Cardiac septum (tissue), 1 donor: ENCODE data around the gene FAM174C. TPM values are rescaled to one million over a fixed set of nuclear protein-coding genes. Genes with fewer than 3 reads are reported as not detected.
"Not testable (repeated sequence)": the region's sequence is repeated elsewhere in the genome, so short reads cannot be mapped to it uniquely, and the experiment has no call there.

Experiments used
- DNase-seq: peaks from one replicate; pipeline ENCODE4 v3.0.0-alpha.2; 2020; ENCODE audit warnings: low spot score
- intact Hi-C: fragments of 100-400 bp; cut with DNase I; formaldehyde crosslinking; loops from one replicate; pipeline ENCODE4 v1.14.0; 2022
- total RNA-seq: library from RNA; stranded (reverse); fragmentation: NEBNext Ultra II Directional; extraction: Animal tissue kit (Norgen Biotek cat#: 25700); gene quantifications from one replicate; pipeline ENCODE4 v1.2.1, GENCODE V29; 2021
- donor health status: DM: no; HTN: no; CAD: no.

The FAM174C gene
- total RNA-seq, 1 donor from 2014 or later, result 20.0 TPM

GRCh38 chr19:1308718-1309117 is 33.4 kb downstream of the FAM174C start:
- intact Hi-C loops, result no loop called here
- DNase-seq, result no peak

- no peak for DNase-seq
- intact Hi-C loops, result loop anchor here (10.0 kb wide), 1 partner anchor 135 kb away; no protein-coding TSS in a partner anchor
Observed at GRCh38 chr19:1309977-1310852, 34.9 kb downstream of the FAM174C start.

GRCh38 chr19:1310853-1311180 is 35.5 kb downstream of the FAM174C start:
- no peak for DNase-seq
- intact Hi-C loops, result loop anchor here (10.0 kb wide), 1 partner anchor 134 kb away; no protein-coding TSS in a partner anchor

- no peak for DNase-seq
- intact Hi-C loops, result loop anchor here (10.0 kb wide), 1 partner anchor 133 kb away; no protein-coding TSS in a partner anchor
Observed at GRCh38 chr19:1311543-1312091, 36.3 kb downstream of the FAM174C start.

- intact Hi-C loops, result loop anchor here (10.0 kb wide), 1 partner anchor 132 kb away; no protein-coding TSS in a partner anchor
- DNase-seq, result no peak
Observed at GRCh38 chr19:1312767-1313694, 37.7 kb downstream of the FAM174C start.

GRCh38 chr19:1313695-1314613 is 38.6 kb downstream of the FAM174C start:
- intact Hi-C loops, result loop anchor here (10.0 kb wide), 1 partner anchor 131 kb away; no protein-coding TSS in a partner anchor
- DNase-seq, result no peak

- intact Hi-C loops, result loop anchor here (10.0 kb wide), 1 partner anchor 129 kb away; no protein-coding TSS in a partner anchor
Observed at GRCh38 chr19:1315470-1316166, 40.3 kb downstream of the FAM174C start.

GRCh38 chr19:1316466-1316865 is 41.1 kb downstream of the FAM174C start:
- intact Hi-C loops, result loop anchor here (10.0 kb wide), 1 partner anchor 128 kb away; no protein-coding TSS in a partner anchor
- no peak for DNase-seq

More at GRCh38 chr19:1315470-1316166, 40.3 kb downstream of the FAM174C start:
- DNase-seq, result no peak

- intact Hi-C loops, result loop anchor here (10.0 kb wide), 1 partner anchor 127 kb away; no protein-coding TSS in a partner anchor
- DNase-seq, result no peak
Observed at GRCh38 chr19:1317274-1318003, 42.1 kb downstream of the FAM174C start.

GRCh38 chr19:1318678-1319471 is 43.5 kb downstream of the FAM174C start:
- intact Hi-C loops, result loop anchor here (10.0 kb wide), 1 partner anchor 126 kb away; no protein-coding TSS in a partner anchor
- DNase-seq, result no peak

- intact Hi-C loops, DNase-seq: not testable (repeated sequence)
Observed at GRCh38 chr19:1320282-1320650, 44.9 kb downstream of the FAM174C start.

- intact Hi-C loops, result no loop called here
- no peak for DNase-seq
Observed at GRCh38 chr19:1321539-1321938, 46.2 kb downstream of the FAM174C start.

- intact Hi-C loops, result no loop called here
- DNase-seq, result no peak
Observed at GRCh38 chr19:1322198-1322981, 47.1 kb downstream of the FAM174C start.

- no peak for DNase-seq
- intact Hi-C loops, result no loop called here
Observed at GRCh38 chr19:1324249-1324805, 49.0 kb downstream of the FAM174C start.

- no peak for DNase-seq
- intact Hi-C loops, result no loop called here
Observed at GRCh38 chr19:1324806-1325567, 49.7 kb downstream of the FAM174C start.
